8988T (cell line): Measurements from ENCODE around the gene B3GNT5.

Experiments
- DNase-seq: peaks from one replicate; pipeline ENCODE4 v3.0.0; 2011

B3GNT5 gene

DNA sequence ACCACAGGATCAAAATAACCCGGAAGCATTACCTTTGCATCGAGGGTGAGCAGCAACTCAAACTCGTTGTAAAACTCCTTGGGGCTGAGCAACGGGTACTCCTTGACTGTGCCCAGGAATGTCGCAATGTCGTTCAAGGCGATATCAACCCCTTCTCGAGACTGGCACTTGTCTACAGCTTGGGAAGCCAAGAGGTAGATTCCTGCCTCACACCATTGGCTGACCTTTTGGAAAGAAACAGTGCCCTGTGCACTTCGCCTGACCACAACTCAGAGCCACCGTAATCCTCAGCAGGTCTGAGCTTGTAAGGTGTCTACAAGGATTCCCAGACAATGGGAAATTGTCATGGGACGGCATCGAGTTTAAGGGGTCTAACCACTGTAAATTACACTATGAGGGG, 43.9 kb downstream of the B3GNT5 start:
- DNase-seq: no peak

DNA sequence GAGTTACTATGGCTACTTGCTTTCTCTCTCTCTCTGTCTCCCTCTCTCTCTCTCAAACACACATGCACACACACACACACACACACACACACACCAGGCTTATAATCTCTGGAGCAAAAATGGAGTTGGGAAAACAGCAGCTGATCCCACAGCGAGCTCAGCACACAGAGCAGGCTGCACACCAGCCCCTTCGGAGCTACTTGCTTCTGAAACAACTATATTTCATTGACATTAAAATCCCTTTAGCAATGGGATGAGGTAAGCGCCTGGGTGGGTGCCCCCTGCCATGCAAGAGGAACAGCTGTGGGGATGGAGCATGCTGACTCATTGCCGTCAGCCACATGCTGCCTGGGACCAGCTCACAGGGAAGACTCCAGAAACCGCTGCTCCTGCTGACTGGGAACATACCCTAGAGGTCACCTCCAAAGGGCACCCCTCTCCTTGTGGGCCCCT, 45.7 kb downstream of the B3GNT5 start:
- no peak for DNase-seq

DNA sequence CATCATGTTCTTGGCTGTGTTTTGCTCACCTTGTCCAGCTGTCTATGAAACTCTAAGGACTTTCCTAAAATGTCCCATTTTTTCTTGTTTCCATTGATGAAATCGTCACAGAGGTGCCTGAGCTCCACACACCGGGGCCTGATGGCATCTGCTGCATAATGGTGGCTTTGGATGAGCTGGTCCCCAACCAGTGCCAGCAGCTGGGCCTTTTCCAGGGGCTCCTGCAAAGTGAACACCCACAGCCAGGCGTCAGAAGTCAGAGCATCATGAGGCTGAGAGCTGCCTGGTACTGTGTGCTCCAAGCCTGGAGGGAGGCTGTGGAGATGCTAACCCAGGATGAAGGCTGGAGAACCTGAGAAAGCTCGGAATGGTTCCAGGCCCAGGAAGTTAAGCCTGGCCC, 46.9 kb downstream of the B3GNT5 start:
- no peak for DNase-seq

DNA sequence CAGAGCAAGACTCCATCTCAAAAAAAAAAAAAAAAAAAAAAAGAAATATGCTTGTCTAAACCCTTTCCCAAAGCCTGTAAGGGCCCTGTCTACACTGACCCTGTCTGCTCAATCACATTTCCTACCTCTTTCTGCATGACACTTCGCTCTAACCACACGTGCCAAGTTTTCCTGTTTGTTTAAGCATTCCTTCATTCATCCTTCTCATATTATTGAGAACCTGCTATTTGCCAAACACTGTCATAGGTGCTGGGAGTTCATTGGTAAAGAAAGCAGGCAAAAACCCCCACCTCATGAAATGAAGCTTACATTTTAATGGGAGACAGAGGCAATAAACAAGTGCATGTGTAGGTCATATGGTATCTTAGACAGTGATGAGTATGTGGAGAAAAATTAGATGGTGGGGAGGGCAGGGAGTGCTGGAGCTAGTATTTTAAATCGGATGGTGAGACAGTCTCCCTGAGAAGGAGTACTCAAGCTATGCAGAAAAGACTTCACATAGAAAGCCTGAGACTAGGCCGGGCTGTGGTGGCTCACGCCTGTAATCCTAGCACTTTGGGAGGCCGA, 48.0 kb downstream of the B3GNT5 start:
- DNase-seq: no peak

DNA sequence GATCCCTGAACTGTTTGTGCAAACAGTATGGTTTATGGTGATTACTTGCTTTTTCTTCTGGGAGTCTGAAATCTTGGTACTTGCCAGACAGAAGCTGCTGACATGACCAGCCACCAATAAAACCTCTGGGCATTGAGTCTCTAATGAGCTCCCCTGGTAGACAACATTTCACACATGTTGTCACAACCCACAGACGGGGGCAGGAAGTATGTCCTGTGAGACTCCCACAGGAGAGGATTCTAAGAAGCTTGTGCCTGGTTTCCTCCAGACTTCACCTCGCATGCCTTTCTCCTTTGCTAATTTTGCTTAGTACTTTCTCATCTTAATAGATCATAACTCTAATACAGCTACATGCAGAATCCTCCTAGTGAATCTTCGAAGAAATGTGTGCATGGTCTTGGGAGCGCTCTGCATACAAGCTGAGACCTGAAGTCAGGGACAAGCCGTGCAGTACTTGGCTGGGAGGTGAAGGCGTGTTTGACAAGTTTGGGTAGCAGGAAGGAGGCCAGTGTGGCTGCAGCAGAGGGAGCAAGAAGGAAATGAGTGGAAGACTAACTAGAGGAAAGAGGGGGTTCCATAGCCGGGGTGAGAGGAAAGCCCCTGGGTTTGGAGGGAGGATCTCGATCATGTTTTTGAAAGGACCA, 49.0 kb downstream of the B3GNT5 start:
- no peak for DNase-seq

DNA sequence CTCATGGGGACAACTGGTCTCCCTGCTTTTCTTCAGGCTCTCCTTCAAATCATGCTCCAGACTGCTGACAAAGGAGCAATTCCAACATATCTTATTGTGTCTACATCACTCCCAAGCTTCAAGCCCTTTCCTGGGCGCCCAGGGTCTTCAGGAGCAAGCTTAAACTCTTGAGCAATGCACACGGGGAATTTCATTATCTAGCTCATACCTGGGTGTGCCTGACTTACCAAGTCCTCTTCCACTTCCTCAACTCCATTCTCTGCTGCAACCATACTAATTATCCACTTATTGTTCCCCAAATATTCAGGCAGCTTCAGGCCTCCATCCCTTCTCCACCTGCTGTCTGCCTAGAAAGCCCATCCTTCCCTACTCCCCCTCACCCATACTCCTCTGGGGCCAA, 50.6 kb downstream of the B3GNT5 start:
- no peak for DNase-seq

DNA sequence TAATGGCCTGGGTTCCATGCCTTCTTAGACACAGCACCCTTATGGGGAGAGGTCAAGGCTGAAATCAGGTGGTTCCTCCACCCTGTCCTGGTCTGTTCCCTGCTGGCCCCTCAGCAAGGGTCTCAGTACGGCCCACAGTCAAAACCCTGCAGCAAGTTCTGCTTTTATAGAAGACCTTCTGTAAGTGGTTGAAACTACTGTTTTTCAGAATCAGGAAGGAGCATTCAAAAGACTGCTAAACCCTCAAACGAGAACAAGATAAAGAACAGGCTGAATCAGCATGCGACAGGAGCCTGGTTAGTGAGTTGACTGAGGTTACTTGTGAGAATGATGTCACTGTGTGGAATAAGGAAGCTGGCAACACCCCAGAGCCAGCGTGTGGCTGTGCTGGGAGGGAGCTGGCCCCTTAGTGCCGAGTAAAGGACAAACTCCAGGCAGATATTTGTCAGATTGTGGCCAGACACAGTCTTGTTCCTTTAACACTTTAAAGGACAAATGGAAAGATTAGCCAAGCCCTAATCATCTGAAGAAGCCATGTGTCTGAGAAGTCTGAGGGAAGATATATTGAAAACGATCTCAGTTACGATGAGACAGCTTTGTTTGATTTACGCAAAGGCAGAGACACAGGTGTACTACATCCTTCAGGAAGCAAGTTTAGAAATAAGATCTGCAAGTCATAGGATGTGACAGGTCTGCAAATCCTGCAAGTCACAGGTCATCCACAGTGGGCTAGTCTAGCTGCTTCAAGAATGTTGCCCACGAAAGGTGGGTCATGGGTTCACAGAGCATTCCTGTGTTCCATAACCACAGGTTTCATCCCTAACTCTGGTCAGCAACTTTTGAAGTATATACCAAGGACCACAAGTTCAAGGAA, 54.0 kb downstream of the B3GNT5 start:
- no peak for DNase-seq

DNA sequence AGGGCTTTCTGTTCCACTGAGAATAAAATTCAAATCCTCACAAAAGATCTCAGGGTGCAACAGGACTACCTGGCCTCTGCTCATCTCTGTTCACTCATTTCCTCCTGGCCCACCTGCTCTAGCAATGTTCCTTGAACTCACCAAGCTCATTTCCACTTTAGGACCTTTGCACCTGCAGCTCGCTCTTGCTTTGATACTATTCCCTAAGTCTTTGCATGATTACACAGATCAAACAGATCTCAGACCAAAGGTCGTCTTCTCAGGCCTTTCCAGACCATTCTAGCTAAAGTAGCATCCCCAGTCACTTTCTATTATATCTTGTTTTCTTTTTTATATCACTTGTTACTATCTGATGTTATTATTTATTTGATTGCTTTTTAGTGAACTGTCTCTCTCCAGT, 54.7 kb downstream of the B3GNT5 start:
- DNase-seq: no peak

DNA sequence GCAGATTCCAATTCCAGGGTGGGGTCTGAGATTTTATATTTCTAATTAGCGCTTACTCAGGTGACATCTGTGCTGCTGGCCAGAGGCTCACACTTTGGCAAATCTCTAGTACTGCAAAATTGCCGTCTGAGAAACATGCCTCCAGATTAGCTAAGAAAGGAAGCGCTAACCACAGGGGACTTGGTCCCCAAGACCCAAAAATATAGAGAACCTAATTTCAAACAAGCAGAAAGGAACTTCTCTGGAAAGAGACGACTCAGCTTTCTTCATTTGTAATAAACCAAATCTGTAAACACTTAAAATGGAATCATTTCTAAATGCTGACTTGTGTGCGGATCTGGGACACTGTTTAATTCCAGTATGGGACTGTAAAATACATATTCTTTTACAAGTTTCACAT, 55.7 kb downstream of the B3GNT5 start:
- no peak for DNase-seq

DNA sequence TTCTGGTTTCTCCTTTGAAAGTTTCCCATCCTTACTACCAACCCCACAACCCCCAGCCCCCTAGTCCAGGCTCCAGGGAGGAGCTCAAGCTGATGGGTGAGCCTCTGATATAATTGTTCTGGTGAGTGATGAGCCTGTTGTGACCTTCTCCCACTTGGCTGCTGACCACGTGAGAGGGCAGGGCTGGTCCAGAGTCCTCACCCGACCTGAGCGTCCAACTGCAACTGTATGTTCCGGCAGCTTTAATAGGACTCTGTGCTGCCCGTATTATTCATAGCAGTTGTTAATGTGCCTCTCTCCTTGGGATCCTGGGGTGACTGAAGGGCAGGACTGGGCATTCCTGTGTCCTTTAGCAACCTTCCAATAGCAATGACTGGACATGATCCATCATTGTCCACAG, 56.2 kb downstream of the B3GNT5 start:
- no peak for DNase-seq

DNA sequence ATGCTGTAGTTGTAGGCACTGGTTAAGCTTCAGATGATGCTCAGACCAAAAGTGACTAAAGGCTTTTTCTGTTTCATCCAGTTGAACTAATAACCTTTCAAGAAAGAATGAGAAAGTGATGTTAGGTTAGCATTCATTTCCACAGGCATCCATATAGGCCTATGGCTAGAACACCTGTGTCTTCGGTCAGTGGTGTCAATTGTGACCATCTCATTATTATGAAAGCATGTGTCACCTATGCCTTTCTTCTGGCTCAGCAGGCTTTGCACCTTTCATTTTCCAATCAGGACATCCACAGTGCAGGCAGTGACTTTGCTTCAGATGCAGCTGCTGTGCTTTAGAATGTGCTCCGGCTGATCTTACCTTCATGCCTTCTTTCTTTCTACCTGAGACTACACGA, 57.9 kb downstream of the B3GNT5 start:
- DNase-seq: no peak

DNA sequence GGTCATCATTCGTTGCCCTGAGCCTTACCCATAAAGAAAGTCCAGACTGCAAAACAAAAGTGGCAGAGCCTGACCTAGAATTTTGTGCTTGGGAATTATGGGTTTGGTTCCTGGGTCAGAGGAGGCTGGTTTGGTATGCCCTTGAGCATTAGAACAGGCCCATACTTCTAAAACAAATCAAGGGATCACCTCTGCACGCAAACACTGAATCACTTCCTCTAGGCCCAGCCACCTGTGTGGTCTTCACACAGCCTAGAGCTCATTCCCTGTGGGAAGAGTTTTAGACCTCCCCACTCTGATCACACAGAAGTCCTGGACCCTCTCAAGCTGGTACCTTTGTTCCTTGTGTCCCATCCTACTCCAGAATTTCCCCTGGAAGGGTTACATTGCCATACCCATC, 59.4 kb downstream of the B3GNT5 start:
- no peak for DNase-seq

DNA sequence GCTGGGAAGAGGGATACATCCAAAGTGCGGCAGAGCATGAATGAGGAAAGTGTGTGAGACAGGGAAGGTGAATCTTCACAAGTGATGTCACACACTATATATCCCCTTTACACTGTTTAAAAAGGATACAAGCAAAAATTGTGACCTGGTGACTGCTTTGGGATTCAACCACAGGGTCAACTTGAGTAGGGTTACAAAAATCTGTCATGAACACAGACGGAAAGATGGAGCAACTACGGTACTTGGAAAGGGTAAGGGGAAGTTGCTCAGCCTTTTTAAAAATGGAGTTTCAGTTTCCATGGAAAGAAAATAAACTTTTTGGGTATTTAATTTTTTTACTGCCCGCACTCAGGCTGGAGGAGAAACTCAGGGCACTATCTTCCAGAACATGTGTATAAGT, 60.3 kb downstream of the B3GNT5 start:
- no peak for DNase-seq

DNA sequence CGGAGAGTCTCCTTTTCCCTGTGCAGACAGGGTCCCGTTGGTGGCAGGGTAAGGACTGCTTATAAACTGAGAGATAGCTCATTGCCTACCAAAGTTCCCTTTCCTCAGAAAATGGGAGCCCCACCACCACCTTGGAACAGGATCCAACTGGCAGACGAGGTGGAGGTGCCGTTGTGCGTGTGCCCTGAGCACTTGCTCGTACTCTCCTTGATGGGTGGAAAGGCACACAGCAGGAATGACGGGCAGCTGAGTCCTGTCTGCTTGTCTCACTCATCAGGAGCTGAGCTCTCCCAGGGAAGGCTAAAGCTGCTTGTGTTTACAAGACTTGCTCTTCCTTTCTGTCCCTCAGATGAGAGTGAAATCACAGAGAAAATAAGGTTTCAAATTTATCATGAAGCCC, 60.7 kb downstream of the B3GNT5 start:
- DNase-seq: no peak

DNA sequence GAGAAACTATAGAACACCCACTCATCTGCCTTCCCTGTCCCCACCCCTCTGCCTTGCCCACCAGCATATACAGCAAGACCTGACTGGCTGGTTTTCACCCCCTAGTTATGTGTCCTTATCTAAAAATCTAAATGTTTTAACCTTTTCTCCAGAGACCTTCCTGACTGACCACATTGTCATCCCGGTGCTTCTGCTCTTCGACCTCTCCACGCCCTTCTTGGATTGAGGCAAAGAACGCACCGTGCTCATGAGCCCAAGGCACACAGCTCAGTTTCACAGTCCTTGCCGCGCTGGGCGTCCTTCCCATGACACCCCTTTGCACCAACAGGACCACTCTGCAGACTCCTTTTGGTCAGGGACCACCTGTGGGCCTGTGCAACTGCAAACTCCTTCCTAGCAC, 62.7 kb downstream of the B3GNT5 start:
- DNase-seq: no peak

DNA sequence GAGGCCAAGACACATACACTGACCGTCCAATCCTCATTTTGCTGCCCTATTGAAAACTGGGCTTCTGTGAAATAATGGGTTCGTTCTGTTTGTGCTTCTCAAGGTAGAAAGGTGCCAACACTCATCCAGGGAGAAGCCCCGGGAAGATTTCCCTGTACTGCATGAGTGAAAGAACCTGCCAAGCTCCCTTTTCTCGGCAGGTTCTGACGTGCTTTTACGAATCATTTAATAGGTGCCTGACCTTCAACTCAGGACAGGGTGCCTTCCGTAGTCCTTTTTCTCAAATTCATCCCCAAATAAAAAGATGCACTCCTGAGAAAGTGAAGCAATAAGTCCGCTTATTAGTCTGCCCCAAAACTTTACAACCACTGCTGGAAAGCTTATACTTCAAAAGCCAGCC, 64.2 kb downstream of the B3GNT5 start:
- no peak for DNase-seq

DNA sequence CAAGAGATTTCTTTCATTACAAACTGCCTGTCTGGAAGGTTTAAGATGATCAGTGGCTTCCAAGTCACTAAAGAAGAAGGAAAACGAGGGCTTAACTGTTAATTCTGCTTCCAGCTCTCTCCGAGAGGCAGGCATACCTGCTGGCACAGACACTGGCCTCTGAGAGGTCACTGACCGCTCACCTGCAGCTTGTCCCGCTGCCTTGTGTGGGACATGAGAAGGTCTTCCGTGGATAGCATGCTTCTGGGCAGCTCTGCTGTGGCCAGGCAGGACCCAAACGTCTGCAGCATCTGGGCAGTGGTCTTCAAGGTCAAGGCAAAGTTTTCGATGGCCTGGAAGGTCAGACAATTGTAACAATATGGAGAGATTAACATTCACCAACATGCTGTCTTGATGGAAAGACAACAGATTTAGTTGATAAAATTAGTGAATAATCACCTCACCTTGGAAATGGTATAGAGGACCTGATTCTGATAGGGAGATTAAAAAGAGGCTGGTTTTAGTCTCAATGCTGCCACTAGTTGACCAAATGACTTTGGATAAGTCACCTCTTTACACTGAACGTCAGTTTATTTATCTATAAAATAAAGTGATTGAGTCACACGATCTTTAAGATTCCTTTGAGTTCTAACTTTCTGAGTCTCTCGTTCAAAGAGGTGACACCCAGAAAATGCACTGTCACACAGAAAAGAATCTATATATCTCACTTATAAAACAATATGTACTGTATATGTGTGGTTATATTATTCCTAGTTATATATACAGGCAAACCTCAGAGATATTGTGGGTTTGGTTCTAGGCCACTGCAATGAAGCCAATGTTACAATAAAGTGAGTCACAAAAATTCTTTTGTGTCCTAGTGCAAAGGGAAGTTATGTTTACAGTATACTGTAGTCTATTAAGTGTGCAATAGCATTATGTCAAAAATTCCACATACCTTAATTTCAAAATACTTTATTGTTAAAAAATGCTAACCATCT, 65.1 kb downstream of the B3GNT5 start:
- DNase-seq: no peak

DNA sequence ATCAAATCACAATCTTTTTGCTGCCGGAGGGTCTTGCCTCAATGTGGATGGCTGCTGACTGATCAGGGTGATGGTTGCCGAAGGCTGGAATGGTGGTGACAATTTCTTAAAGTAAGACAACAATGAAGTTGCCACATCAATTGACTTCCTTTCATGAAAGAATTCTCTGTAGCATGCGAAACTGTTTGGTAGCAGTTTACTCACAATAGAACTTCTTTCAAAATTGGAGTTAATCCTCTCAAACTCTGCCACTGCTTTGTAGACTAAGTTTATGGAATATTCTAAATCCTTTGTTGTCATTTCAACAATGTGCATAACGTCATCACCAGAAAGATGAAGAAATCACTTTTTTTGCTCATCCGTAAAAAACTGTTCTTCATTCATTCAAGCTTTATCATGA, 65.8 kb downstream of the B3GNT5 start:
- DNase-seq: no peak

DNA sequence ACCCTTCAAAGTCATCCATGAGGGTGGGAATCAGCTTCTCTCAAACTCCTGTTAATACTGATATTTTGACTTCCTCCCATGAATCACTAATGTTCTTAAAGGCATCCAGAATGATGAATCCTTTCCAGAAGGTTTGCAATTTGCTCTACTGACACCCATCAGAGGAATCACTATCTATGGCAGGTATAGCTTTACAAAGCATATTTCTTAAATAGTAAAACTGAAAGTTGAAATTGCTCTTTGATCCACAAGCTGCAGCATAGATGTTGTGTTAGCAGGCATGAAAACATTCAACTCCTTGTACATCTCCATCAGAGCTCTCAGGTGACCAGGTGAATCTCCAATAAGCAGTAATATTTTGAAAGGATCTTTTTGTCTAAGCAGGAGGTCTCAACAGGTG, 66.3 kb downstream of the B3GNT5 start:
- no peak for DNase-seq
